ENCODE results near the gene DBNL.
"Not testable (repeated sequence)": the region's sequence is repeated elsewhere in the genome, so short reads cannot be mapped to it uniquely, and the experiment has no call there.

GRCh38 chr7:44029433-44029832, 15.1 kb upstream of the DBNL start:
- not testable (repeated sequence) for TF ChIP-seq CTCF, POLR2AphosphoS5, POLR2A, EP300 (IDR thresholded peaks at IDR 0.05)
